ENCODE data around the gene SENP5. TPM values are rescaled to one million over a fixed set of nuclear protein-coding genes. Genes with fewer than 3 reads are reported as not detected.
"Not testable (repeated sequence)": the region's sequence is repeated elsewhere in the genome, so short reads cannot be mapped to it uniquely, and the experiment has no call there.

Gene SENP5
- total and polyA plus RNA-seq, 2 donors from 2014 or later = 5.8 to 27.5 TPM

DNA sequence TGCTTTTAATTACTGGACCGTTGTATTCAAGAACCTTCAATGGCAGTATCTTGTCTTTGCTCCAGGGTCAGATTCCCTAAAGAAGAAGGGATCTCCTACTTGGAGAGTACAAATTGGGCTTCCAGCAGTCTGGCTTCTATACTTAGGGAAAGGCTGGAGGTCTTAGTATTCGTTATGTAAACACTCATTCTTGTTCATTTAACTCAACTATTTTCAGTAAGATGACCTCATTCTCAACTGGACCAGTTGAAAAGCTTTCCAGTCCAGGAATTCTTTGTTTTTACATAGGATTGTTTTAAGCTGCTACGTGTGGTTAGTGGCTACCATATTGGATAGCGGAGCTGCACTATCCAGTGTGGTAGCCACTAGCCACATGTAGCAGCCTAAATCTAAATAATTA lies 4.6 kb downstream of the SENP5 start:
- Histone ChIP-seq H3K4me1 (ENCODE audit: control insufficient read depth in 2 of 3, insufficient read depth in 2 of 3, low read depth in 1 of 3, low read length in 3 of 3) (peaks cover 0 to 9% (median 3%) of the 10 kb centered on the region in 3 donors), H3K9me3 (ENCODE audit: control insufficient read depth in 2 of 3, insufficient read depth in 1 of 3, low read length in 3 of 3) (no peaks in the 10 kb centered on the region), H3K36me3 (ENCODE audit: control insufficient read depth in 2 of 3, insufficient read depth in 3 of 3, low read length in 3 of 3) (no peaks in the 10 kb centered on the region), H3K27ac (ENCODE audit: low read depth in 2 of 2, low read length in 2 of 2) (no peak overlapping the region), H3K27me3 (ENCODE audit: control insufficient read depth, insufficient read depth, low read length) (no peaks in the 10 kb centered on the region), H3K9ac (ENCODE audit: low read length in 3 of 3) (no peak overlapping the region), H3K4me3 (ENCODE audit: low read length in 3 of 3) (no peak overlapping the region)
- TF ChIP-seq, protein P1, sequence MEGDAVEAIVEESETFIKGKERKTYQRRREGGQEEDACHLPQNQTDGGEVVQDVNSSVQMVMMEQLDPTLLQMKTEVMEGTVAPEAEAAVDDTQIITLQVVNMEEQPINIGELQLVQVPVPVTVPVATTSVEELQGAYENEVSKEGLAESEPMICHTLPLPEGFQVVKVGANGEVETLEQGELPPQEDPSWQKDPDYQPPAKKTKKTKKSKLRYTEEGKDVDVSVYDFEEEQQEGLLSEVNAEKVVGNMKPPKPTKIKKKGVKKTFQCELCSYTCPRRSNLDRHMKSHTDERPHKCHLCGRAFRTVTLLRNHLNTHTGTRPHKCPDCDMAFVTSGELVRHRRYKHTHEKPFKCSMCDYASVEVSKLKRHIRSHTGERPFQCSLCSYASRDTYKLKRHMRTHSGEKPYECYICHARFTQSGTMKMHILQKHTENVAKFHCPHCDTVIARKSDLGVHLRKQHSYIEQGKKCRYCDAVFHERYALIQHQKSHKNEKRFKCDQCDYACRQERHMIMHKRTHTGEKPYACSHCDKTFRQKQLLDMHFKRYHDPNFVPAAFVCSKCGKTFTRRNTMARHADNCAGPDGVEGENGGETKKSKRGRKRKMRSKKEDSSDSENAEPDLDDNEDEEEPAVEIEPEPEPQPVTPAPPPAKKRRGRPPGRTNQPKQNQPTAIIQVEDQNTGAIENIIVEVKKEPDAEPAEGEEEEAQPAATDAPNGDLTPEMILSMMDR (IDR thresholded peaks at IDR 0.05; ENCODE audit: borderline replicate concordance, extremely low read depth, insufficient read depth) = no peak
- FAIRE-seq = no peak
- intact Hi-C loops (cut with DNase I) = no loop called here
- DNase-seq = no peak

GRCh38 chr3:196874511-196875094 lies 6.9 kb downstream of the SENP5 start:
- H3K27me3 ChIP-seq (ENCODE audit: control insufficient read depth, insufficient read depth, low read length); FAIRE-seq; H3K4me3 ChIP-seq (ENCODE audit: low read length in 3 of 3); H3K4me1 ChIP-seq (ENCODE audit: control insufficient read depth in 2 of 3, insufficient read depth in 2 of 3, low read depth in 1 of 3, low read length in 3 of 3); H3K9me3 ChIP-seq (ENCODE audit: control insufficient read depth in 2 of 3, insufficient read depth in 1 of 3, low read length in 3 of 3); H3K36me3 ChIP-seq (ENCODE audit: control insufficient read depth in 2 of 3, insufficient read depth in 3 of 3, low read length in 3 of 3); DNase-seq; H3K27ac ChIP-seq (ENCODE audit: low read depth in 2 of 2, low read length in 2 of 2); H3K9ac ChIP-seq (ENCODE audit: low read length in 3 of 3); intact Hi-C loops (cut with DNase I): not testable (repeated sequence)

GRCh38 chr3:196875258-196875657 lies 7.5 kb downstream of the SENP5 start:
- no peaks in the 10 kb centered on the region for H3K36me3 ChIP-seq (ENCODE audit: control insufficient read depth in 2 of 3, insufficient read depth in 3 of 3, low read length in 3 of 3)
- no peak overlapping the region for H3K9ac ChIP-seq (ENCODE audit: low read length in 3 of 3)
- TF ChIP-seq, protein P1 (IDR thresholded peaks at IDR 0.05; ENCODE audit: borderline replicate concordance, extremely low read depth, insufficient read depth) = no peak
- FAIRE-seq (no peak), DNase-seq (no peak)
- no peaks in the 10 kb centered on the region for H3K9me3 ChIP-seq (ENCODE audit: control insufficient read depth in 2 of 3, insufficient read depth in 1 of 3, low read length in 3 of 3)
- no peaks in the 10 kb centered on the region for H3K4me1 ChIP-seq (ENCODE audit: control insufficient read depth in 2 of 3, insufficient read depth in 2 of 3, low read depth in 1 of 3, low read length in 3 of 3)
- no peak overlapping the region for H3K27ac ChIP-seq (ENCODE audit: low read depth in 2 of 2, low read length in 2 of 2)
- intact Hi-C loops (cut with DNase I) = no loop called here
- no peaks in the 10 kb centered on the region for H3K27me3 ChIP-seq (ENCODE audit: control insufficient read depth, insufficient read depth, low read length)
- no peak overlapping the region for H3K4me3 ChIP-seq (ENCODE audit: low read length in 3 of 3)

DNA sequence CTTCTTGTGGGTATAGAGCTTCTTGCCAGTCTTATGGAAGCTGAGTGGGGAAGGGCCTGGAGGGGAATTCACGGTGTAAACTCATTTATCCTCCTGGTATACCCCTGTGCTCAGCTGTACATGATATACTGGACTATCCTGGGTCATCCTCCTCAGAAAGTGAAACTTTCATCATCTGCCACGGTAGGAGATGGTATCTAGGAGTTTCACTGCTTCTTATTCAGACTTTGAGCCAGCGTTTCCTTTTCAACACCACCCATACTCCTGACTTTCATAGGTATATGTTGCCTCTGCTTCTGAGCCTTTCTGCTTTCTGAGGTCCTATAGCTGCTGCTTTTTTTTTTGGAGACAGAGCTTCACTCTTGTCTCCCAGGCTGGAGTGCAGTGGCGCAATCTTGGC lies 15.6 kb downstream of the SENP5 start:
- no peak overlapping the region for H3K4me3 ChIP-seq (ENCODE audit: low read length in 3 of 3)
- intact Hi-C loops (cut with DNase I) = no loop called here
- DNase-seq (no peak), FAIRE-seq (no peak)
- no peak overlapping the region for H3K27ac ChIP-seq (ENCODE audit: low read depth in 2 of 2, low read length in 2 of 2)
- no peak overlapping the region for H3K9ac ChIP-seq (ENCODE audit: low read length in 3 of 3)
- H3K36me3 ChIP-seq (ENCODE audit: control insufficient read depth in 2 of 3, insufficient read depth in 3 of 3, low read length in 3 of 3) = peaks cover 0 to 12% (median 8%) of the 10 kb centered on the region in 3 donors
- H3K9me3 ChIP-seq (ENCODE audit: control insufficient read depth in 2 of 3, insufficient read depth in 1 of 3, low read length in 3 of 3) = no peaks in the 10 kb centered on the region
- TF ChIP-seq, protein P1 (IDR thresholded peaks at IDR 0.05; ENCODE audit: borderline replicate concordance, extremely low read depth, insufficient read depth) = no peak
- no peaks in the 10 kb centered on the region for H3K27me3 ChIP-seq (ENCODE audit: control insufficient read depth, insufficient read depth, low read length)
- no peaks in the 10 kb centered on the region for H3K4me1 ChIP-seq (ENCODE audit: control insufficient read depth in 2 of 3, insufficient read depth in 2 of 3, low read depth in 1 of 3, low read length in 3 of 3)

Data from kidney (tissue), 14 donors.